Measurements from ENCODE around the gene PLAA.

- TF ChIP-seq CTCF (conservative IDR thresholded peaks at IDR 0.05) (no peak), ZFX (IDR thresholded peaks at IDR 0.05) (no peak)
These were observed 11.2 kb downstream of the PLAA start for GRCh38 chr9:26935847-26936246.

All from C4-2B (cell line).